Measurements from ENCODE around the gene MEX3D. TPM values are rescaled to one million over a fixed set of nuclear protein-coding genes. Genes with fewer than 3 reads are reported as not detected.

The MEX3D gene
- 6.6 to 14.1 TPM (median 13.2 TPM) in 5 replicates for total RNA-seq (2022; extraction: Qiagen RNA extraction; ENCODE audit: low read depth)

DNA sequence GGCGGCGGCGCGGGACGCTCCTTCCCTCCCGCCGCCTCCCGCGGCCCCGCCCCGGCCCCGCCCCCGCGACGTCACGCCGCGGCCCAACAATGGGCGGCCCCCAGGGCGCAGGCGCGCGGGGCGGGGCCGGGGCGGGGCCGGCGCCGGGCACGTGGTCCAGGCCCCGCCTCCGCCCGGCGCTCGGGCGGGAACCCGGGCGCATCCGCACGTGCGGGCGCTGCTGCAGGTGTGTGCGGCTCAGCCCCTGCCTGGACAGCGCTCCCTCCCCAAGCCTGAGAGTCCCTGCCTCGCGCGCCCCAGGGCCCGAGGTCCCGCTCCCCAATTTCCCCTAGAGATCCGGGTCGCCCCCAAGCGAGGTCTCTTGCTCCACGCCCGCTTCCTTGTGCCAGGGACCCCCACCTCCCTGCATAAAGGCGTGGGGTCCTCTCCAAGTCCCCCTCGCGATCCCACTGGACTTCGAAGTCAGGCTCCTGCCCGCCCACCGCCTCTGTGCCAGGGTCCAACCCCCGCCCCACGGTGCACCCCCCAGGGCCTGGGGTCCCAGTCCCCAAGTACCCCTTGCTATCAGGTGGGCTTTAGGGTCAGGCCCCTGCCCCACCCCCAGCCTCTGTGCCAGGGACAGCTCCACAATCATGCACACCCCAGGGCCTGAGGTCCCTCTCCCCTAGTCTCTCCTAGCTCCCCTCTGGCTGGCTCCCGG, at the start of gene MEX3D:
TSS of gene MEX3D (minus strand) at position 6 of the 700 bp plus-strand sequence. CDS start 267 bp downstream, outside the sequence.

DNA sequence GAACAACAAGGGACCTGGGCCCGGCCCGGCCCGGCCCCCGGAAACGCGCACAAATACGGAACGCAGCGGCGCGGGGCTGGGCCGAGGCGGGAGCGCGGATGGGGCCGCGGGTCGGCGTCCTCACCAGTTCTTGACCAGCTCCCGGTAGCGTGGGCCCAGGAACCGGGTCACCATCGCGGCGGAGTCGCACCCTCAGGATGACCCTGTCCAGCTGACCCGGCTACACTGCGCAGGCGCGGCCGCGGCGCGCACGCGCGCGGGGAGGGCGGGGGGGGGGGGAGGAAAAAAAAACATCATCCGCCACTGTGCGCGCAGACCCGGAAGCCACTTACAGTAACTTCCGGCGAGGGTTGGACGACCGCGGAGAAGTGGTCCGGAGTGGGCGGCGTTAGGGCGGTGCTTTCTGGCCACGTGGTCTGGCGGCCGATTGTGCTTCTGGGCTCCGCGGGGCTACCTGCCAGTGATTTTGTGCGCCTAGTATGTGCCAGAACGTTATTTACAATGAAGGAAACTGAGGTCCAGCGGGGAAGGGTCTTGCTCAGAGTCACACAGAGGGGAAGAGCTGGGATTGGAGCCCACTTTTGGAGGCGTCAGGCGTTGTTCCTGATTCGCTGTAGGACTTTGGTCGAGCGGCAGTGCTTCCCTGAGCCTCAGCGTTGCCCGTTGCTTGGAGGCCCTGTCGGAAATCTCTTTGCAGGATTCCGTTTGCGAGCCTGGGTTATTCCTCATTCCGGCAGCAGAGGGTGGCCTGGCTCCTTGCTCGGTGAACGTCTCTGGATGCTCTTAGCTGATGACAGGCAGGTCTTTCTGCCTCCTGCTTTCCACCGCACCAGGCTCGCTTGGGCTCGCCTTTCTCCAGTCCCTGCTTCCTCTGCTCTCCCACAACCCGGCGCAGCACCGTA, 37.4 kb upstream of the MEX3D start, which contains the start of gene UQCR11:
TSS of gene UQCR11 (minus strand) at position 227 of the 902 bp plus-strand sequence. CDS start at position 174, 53 bp downstream.

DNA sequence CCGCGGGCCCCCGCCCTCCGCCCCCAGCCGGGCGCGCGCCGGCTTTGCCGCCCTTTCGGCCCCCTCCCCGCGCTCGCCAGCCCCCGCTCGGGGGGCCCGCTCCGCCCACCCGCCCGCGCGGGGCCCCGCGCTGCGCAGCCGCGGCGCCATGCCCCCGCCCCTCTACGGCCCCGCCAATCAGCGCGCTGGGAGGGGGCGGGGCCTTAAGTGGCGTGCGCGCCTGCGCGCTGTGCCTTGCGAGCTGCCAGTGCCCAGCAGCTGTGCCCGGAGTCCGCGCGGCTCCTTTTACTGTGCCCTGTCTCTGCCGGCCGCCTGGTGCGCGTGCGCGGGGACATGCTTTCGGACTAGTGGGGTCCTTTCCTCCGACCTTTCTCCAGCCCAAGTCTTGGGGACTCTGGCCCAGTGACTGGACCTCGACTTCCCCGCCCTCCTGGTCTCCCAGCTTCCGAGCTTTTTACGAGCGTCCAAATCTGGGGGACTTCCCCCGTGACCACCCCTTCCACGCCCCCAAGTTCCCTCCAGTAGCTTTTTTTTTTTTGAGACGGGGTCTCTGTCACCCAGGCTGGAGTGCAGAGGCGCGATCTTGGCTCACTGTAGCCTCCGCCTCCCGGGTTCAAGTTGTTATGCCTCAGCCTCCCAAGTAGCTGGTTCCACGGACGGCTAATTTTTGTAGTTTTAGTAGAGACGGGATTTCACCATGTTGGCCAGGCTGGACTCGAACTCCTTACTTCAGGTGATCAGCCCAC, 24.8 kb upstream of the MEX3D start, which contains the start of gene MBD3:
TSS of gene MBD3 (minus strand) at position 111 of the 746 bp plus-strand sequence. CDS start 234 bp downstream, outside the sequence.

DNA sequence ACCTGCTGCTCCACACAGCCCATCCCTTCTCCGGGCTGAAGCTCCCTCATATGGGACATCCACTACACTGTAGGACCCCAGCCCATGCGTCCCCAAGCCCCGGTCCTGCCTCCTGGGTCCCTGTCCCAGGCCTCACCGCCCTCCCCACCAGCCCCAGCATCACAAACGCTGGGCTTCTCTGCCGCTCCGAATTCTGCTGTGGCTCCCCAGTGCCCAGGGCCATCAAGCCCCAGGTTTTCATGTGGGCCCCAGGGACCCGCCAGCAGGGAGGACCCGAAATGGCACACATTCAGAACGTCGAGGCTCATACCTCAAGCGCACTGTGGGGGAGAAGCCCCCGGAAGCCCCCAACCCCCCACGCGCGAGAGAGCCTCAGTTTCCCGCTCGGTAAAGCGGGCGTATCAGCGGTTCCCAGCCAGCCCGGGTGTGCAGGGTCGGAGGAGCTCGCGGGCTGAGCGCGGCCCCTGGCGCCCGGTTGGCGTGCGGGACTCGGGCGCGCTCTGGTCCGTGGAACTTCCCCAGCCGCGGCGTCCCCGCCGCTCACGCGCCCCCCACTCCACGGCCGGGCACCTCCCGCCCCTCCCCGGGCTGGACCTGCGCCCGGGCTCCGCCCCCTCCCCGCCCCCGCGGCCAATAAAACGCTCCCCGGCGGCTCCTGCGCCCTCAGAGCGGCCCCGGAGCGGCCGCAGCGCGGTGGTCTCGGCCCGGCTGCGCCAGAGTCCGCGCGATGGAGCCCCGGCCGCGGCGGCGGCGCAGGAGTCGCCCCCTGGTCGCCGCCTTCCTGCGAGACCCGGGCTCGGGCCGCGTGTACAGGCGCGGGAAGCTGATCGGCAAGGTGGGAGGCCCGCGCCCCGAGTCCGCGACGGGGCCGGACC, 44.5 kb downstream of the MEX3D start, which contains the start of gene PLK5:
TSS of gene PLK5 (plus strand) at position 666 of the 875 bp plus-strand sequence. CDS start 2,920 bp downstream, outside the sequence.

DNA sequence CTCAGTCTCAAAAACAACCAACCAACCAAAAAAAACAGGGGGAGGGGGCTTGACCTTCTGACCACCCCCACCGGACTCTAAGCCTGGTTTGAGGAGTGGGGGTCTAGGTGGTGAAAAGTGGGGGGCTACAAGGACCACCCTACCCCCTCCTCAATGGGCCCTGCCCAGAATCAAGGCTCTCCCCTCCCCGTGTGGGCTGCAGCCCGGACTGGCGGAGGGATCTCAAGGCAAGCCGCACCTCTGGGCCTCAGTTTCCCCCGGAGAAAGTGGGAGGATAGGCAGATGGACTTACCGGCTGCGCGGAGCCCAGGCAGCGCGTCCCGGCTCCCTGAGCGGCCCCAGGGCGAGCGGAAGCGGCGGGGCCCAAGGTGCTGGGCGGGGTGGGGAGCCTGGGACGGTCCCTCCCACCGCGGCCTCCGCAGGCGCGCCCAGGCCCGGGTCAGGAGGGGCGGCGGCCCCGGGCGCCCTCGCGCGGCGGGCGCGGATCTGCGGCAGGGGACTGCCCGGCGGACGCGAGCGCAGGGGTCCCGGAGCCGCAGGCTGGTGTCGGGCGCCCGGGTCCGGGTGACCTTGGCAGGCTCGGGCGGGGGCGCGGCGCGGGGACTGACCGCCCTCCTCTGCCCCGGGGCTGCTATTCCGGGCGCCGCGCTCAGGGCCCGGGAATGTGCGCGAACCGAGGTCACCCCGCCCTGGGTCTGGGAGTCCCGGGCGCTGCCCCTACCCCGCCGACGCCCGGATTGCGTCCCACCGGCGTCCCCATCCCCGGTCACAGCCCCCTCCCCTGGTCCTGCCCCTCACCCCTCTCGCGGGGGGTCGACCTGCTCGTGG, 55.2 kb downstream of the MEX3D start, which contains the start of gene ADAMTSL5:
TSS of gene ADAMTSL5 (minus strand) at position 349 of the 828 bp plus-strand sequence. CDS start 2,076 bp downstream, outside the sequence.

Other genes starting within 250 kb of the MEX3D start
- 64.5 to 83.8 TPM (median 67.2 TPM) in 5 replicates for gene NDUFS7, start 184.4 kb downstream of the MEX3D start, total RNA-seq (2022; extraction: Qiagen RNA extraction; ENCODE audit: low read depth)
- 23.9 to 43.1 TPM (median 40.5 TPM) in 5 replicates for gene GAMT, start 166.8 kb downstream of the MEX3D start, total RNA-seq (2022; extraction: Qiagen RNA extraction; ENCODE audit: low read depth)
- gene DAZAP1, start 160.7 kb downstream of the MEX3D start, total RNA-seq (2022; extraction: Qiagen RNA extraction; ENCODE audit: low read depth) = 85.0 to 111 TPM (median 101 TPM) in 5 replicates
- gene RPS15, start 129.9 kb downstream of the MEX3D start, total RNA-seq (2022; extraction: Qiagen RNA extraction; ENCODE audit: low read depth) = 1,330 to 2,073 TPM (median 1,926 TPM) in 5 replicates
- gene APC2, start 118.2 kb downstream of the MEX3D start, total RNA-seq (2022; extraction: Qiagen RNA extraction; ENCODE audit: low read depth) = 0.69 to 2.1 TPM (median 1.3 TPM) in 5 replicates
- gene C19orf25, start 89.1 kb downstream of the MEX3D start, total RNA-seq (2022; extraction: Qiagen RNA extraction; ENCODE audit: low read depth) = 11.0 to 20.5 TPM (median 16.4 TPM) in 5 replicates
- 0.48 to 1.0 TPM (median 0.92 TPM) in 5 replicates for gene PCSK4, start 78.0 kb downstream of the MEX3D start, total RNA-seq (2022; extraction: Qiagen RNA extraction; ENCODE audit: low read depth)
- 3.8 to 5.9 TPM (median 5.4 TPM) in 5 replicates for gene REEP6, start 77.1 kb downstream of the MEX3D start, total RNA-seq (2022; extraction: Qiagen RNA extraction; ENCODE audit: low read depth)
- 2.6 to 3.8 TPM (median 2.8 TPM) in 5 replicates for gene ADAMTSL5, start 55.3 kb downstream of the MEX3D start, total RNA-seq (2022; extraction: Qiagen RNA extraction; ENCODE audit: low read depth)
- gene PLK5, start 44.2 kb downstream of the MEX3D start, total RNA-seq (2022; extraction: Qiagen RNA extraction; ENCODE audit: low read depth) = not detected in 5 replicates
- gene MBD3, start 24.5 kb upstream of the MEX3D start, total RNA-seq (2022; extraction: Qiagen RNA extraction; ENCODE audit: low read depth) = 28.2 to 52.2 TPM (median 47.2 TPM) in 5 replicates
- gene UQCR11, start 37.1 kb upstream of the MEX3D start, total RNA-seq (2022; extraction: Qiagen RNA extraction; ENCODE audit: low read depth) = 93.4 to 214 TPM (median 164 TPM) in 5 replicates
- gene TCF3, start 84.3 kb upstream of the MEX3D start, total RNA-seq (2022; extraction: Qiagen RNA extraction; ENCODE audit: low read depth) = 45.9 to 72.5 TPM (median 61.9 TPM) in 5 replicates
- gene ONECUT3, start 185.2 kb upstream of the MEX3D start, total RNA-seq (2022; extraction: Qiagen RNA extraction; ENCODE audit: low read depth) = not detected in 5 replicates
- gene ATP8B3, start 244.0 kb upstream of the MEX3D start, total RNA-seq (2022; extraction: Qiagen RNA extraction; ENCODE audit: low read depth) = 1.8 to 3.8 TPM (median 2.6 TPM) in 5 replicates

Measured in A549 treated with RU486 at 1 μM for 4 hours (cell line).